Suppressor macrophage (primary cell): Measurements from ENCODE around the gene ARHGEF25.
"Not testable (repeated sequence)": the region's sequence is repeated elsewhere in the genome, so short reads cannot be mapped to it uniquely, and the experiment has no call there.

ENCODE experiments used
- DNase-seq, 4 experiments: peaks; one replicate each; pipeline ENCODE4 v3.0.0-alpha.2; 2020 to 2022
- total RNA-seq, 17 experiments: gene quantifications; one replicate each; lab custom pipeline; 2026; ENCODE audit warnings: mixed read lengths in 6 of 17, inconsistent platforms in 3 of 17; lab: John Stamatoyannopoulos, UW

The ARHGEF25 gene
- 0 to 0.99 (median 0) reads per million in 17 experiments for total RNA-seq

DNA sequence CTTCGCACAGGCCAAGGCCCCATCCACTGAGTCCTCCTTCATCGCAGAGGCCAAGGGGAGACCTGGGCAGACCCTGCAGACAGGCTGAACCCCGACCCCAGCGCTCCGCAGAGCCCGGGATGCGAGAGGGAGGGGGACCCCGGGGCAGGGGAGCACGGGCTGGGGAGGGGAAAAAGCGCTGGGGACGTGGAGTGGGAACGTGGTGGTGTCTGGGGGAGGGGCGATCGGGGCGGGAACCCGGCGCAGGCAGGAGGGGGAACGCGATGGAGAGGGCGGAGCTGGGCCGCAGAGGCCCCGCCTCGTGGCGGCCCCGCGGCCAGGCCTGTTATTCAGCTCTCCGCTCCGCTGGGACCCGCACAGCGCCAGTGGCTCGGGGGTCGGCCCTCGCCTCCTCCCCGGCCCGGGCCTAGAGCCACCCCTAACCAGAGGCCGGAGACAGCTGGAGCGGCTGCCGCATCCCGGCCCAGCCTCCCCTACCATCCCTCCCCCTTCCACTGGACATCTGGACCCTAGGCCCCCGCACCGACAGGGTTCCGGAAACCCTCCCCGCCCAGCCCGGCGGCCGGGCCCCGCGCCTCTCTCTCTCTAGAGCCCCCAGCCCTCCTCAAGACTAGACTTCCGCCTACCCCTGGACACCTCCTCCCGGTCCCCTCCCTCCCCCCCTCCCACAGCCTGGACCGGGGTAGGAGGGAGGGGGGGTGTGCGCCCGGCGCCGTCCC is at the start of gene ARHGEF25:
ARHGEF25 (plus strand) TSS at position 328 of the 719 bp plus-strand sequence. CDS start 460 bp downstream, outside the sequence.
- peak in 1 of 4 experiments; percentile 35 for DNase-seq

DNA sequence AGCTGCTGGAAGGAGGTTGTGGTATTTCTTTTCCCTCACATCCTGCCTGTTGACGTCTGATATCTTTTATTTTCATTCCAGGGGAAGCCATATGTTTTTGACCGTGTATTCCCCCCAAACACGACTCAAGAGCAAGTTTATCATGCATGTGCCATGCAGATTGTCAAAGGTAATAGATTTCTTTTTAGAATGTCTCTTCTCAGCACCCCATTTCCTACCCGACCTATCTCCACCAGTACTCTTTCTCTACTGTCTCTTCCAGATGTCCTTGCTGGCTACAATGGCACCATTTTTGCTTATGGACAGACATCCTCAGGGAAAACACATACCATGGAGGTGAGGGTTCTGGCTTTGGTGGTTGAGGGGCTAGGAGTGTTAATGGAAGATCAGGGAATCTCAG is 47.9 kb upstream of the ARHGEF25 start:
- DNase-seq, result no peak

GRCh38 chr12:57564178-57564740 is 47.0 kb upstream of the ARHGEF25 start:
- no peak for DNase-seq

- DNase-seq, result no peak
Observed at GRCh38 chr12:57568838-57569237, 42.4 kb upstream of the ARHGEF25 start.

DNA sequence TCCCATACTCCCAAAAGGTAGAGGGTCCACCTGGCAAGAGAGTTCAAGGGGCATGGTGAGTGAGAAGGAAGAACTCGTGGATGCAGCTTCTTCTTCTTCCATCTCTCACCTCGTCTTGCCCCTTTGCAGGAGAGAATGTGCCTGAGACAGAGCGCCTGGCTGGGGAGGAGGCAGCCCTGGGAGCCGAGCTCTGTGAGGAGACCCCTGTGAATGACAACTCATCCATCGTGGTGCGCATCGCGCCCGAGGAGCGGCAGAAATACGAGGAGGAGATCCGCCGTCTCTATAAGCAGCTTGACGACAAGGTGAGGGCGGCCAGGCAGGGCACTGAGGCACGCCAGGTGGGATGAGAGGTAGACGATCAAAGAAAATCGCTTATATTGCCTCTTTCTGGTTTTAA is 41.4 kb upstream of the ARHGEF25 start:
- no peak for DNase-seq

DNA sequence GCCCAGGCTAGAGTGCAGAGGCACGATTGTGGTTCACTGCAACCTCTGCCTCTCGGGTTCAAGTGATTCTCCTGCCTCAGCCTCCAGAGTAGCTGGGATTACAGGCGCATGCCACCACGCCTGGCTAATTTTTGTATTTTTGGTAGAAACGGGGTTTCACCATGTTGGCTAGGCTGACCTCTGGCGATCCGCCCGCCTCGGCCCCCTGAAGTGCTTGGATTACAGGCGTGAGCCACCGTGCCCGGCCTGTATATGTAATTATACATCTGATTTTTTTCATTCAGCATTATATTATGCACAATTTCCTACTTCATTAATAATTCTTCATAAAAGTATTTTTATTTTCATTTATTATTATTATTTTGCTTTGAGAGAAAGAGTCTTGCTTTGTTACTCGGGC is 40.8 kb upstream of the ARHGEF25 start:
- not testable (repeated sequence) for DNase-seq

- DNase-seq, result no peak
Observed at GRCh38 chr12:57571926-57572762, 39.1 kb upstream of the ARHGEF25 start.

DNA sequence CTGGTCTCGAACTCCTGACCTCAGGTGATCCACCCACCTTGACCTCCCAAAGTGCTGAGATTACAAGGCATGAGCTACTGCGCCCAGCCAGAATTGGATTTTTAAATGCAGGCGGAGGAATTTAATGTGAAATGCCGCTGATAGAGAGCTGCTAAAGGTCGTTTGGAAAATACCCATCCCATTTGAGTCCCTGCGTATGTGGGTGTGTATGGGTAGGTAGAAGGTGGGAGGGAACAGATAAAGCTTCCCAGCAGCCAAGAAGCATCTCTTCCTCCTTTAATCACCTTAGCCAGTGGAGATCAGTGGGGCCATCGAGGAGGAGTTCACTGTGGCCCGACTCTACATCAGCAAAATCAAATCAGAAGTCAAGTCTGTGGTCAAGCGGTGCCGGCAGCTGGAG is 36.4 kb upstream of the ARHGEF25 start:
- DNase-seq, result no peak

- DNase-seq, result no peak
Observed at GRCh38 chr12:57575771-57576612, 35.2 kb upstream of the ARHGEF25 start.

GRCh38 chr12:57576613-57577160 is 34.5 kb upstream of the ARHGEF25 start:
- DNase-seq, result no peak

DNA sequence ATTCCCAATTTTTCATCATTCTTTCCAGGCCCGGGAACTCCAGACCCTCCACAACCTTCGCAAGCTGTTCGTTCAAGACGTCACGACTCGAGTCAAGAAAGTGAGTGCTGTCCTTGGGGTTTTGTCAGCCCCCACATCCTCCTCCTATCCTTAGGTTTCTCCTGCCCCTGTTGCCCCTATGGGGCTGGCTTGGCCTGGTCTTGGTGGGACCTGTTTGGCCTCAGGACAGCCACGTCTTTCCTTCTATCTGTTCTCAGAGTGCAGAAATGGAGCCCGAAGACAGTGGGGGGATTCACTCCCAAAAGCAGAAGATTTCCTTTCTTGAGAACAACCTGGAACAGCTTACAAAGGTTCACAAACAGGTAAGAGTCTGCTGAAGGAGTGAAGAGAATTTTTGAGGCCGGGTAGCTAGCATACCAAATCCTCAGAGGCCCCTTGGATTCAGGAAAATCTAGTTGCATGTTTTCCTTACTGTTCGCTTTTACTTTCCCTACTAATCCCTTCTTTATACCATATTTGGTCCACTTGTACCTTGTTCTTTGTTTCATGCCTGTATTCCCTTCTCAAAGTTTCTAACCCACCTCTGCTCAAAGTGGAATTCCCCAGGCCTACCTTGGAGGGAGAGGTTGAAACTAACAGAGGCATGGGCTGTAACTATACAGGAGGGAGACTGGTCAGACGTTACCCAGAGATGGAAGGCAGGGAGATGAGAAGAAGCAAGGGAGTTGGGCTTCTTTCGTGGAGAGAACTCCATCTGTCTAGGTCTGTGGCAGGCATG is 33.1 kb upstream of the ARHGEF25 start:
- DNase-seq, result no peak

DNA sequence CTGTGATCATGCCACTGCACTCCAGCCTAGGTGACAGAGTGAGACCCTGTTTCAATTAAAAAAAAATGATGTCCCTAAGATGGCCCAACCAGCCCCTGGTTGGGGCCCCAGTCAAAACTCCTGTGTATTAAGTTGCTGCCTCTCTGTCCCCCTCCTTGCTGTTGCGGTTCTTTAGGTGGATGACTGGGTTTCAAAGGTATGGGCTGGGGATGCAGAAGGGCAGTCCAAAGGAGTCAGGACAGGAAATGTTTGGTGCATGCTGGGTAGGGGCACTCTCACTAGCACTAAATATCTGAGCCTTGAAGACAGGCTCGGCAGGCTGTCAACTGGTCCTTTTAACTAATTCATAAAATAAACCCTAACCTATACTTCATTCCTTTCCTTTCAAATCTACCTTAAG is 32.2 kb upstream of the ARHGEF25 start:
- no peak for DNase-seq

- DNase-seq, result no peak
Observed at GRCh38 chr12:57579677-57580465, 31.4 kb upstream of the ARHGEF25 start.

DNA sequence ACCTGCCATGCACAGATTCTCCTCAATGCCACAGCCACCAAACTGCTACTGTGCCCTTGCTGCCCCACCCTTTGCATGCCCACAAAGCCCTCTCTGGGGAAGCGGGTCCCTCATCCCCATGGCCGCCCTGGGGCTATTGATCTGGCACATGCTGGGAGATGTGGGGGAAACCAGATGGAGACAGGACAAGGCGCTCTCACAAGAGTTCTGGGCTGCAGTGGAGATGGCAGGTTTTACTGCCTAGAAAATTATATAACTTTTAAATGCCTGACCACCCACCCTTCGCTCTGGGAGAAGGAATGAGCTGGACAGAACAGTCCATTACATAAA is 30.8 kb upstream of the ARHGEF25 start:
- DNase-seq, result no peak

DNA sequence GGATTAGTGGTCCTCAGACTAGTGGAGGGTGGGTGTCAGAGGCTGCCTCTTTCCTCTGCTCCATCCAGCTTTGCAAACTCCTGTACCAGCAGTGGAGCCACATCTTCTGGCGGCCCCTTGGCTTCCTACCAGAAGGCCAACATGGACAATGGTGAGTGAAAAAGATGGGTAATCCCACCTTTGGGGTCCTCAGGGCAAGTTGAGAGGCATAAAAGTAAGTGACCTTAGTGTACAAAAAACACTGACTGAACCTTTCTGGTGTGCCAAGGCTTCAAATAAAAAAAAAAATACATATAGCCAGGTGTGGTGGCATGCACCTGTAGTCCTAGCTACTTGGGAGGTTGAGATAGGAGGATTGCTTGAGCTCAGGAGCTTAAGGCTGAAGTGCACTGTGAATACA is 29.4 kb upstream of the ARHGEF25 start:
- no peak for DNase-seq

DNA sequence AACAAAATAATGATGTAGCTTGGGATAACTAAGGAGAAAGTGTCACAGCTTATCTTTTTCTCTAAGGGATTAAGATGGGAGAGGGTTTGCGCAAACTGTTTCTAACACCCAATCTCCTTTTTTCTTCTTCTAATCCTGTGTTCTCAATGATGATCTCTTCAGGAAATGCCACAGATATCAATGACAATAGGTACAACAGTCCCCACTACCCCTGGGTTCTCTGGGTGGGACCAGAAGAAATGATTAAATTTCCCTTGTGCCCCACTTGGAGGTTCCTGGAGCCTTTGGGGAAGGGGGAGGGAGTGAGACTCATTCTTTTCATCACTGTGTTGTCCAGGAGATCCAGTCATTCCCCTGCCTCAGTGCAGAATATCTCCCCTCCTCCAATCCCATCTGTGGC is 28.8 kb upstream of the ARHGEF25 start:
- no peak for DNase-seq

DNA sequence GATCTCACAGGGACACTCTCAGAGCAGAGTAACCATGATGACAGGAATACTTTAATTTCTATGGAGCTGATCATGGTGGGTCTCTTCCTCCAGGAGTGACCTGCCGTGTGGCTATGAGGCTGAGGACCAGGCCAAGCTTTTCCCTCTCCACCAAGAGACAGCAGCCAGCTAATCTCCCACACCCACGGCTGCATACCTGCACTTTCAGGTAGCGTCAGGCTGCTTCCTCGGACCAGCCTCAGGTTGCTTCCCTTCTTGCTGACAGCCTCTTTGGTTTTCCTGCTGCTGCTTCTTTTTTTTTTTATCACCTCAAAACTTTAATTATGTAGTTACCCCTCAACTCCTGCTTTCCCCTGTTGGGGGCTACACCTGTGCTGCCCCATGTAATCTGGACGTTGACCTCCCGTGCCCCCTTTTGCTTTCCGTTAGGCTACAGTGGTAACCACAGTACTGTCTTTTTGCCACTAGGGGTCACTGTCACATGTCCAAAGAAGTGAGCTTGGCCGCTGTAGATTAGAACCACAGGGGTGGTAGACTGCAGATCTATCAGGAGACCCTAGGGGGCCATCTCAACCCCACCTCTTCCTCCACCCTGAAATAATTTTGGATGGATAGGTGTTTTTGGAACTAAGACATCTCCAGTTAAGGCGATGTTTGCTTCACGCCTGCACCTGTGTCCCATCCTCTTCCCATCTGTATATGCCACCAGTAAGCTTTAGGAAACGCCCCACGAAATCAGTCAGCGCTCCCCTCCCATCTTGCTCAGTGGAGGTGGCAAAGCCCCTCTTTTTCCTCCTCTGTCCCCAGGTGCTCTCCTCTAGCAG is 28.0 kb upstream of the ARHGEF25 start:
- DNase-seq, result peak; percentile 77 to 90 (median 84)

- DNase-seq, result no peak
Observed at GRCh38 chr12:57584050-57584449, 27.2 kb upstream of the ARHGEF25 start.

DNA sequence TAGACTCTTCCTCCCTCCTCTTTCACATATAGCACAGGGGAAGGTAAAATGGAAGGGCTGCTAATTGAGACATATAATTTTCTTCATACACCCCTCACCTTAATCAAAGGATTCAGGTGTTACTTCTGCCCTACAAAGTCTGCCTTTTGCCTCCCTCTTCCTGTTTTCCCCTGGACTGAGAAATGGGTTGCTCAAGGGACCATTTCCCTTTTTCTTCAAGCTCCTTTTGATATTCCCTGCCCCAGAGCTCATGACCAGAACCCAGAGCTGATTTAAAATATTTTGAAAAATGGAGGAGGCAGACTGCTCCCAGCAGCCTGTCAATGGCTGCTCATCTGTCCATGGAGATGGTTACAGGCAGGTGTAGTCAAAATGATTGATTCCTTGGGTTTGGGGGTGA is 26.5 kb upstream of the ARHGEF25 start:
- DNase-seq, result peak; percentile 42 to 82 (median 68)

GRCh38 chr12:57585156-57585555 is 26.1 kb upstream of the ARHGEF25 start:
- no peak for DNase-seq
